Measurements from ENCODE around the gene REM1. TPM values are rescaled to one million over a fixed set of nuclear protein-coding genes. Genes with fewer than 3 reads are reported as not detected.
"Not testable (repeated sequence)": the region's sequence is repeated elsewhere in the genome, so short reads cannot be mapped to it uniquely, and the experiment has no call there.

The REM1 gene
- not detected in 2 replicates for total RNA-seq (2014; rRNA removed; shearing (Covaris generic))
- polyA plus RNA-seq (2015; cell fraction: cytosol; rRNA removed): not detected in 2 replicates
- not detected in 2 replicates for polyA plus RNA-seq (2015; cell fraction: nucleus; rRNA removed)

GRCh38 chr20:31474758-31475427, at the start of gene REM1, which contains the start of gene DEFB124:
TSS of gene REM1 (plus strand) at chr20:31475288. CDS start at chr20:31476446, 1,158 bp downstream.
TSS of gene DEFB124 (minus strand) at chr20:31475127. CDS start at chr20:31473013, 2,114 bp downstream.
- DNase-seq (ENCODE audit: low read depth): no peak

GRCh38 chr20:31425797-31426196, 49.3 kb upstream of the REM1 start:
- DNase-seq (ENCODE audit: low read depth): no peak

- not testable (repeated sequence) for DNase-seq (ENCODE audit: low read depth)
Measured at GRCh38 chr20:31426891-31427551, 48.1 kb upstream of the REM1 start.

- DNase-seq (ENCODE audit: low read depth): not testable (repeated sequence)
Measured at GRCh38 chr20:31427576-31427975, 47.5 kb upstream of the REM1 start.

- no peak for DNase-seq (ENCODE audit: low read depth)
Measured at GRCh38 chr20:31430568-31431115, 44.4 kb upstream of the REM1 start.

GRCh38 chr20:31440012-31440659, 35.0 kb upstream of the REM1 start, which contains the start of gene DEFB123:
TSS of gene DEFB123 (plus strand) at chr20:31440632. CDS start at chr20:31440699, 67 bp downstream.
- peak; percentile 6 for DNase-seq (ENCODE audit: low read depth)

GRCh38 chr20:31446084-31446819, 28.8 kb upstream of the REM1 start:
- no peak for DNase-seq (ENCODE audit: low read depth)

GRCh38 chr20:31449511-31450414, 25.3 kb upstream of the REM1 start:
- no peak for DNase-seq (ENCODE audit: low read depth)

- no peak for DNase-seq (ENCODE audit: low read depth)
Measured at GRCh38 chr20:31452575-31452974, 22.5 kb upstream of the REM1 start.

GRCh38 chr20:31454361-31454760, 20.7 kb upstream of the REM1 start:
- no peak for DNase-seq (ENCODE audit: low read depth)

- DNase-seq (ENCODE audit: low read depth): not testable (repeated sequence)
Measured at GRCh38 chr20:31470946-31471345, 4.1 kb upstream of the REM1 start.

- DNase-seq (ENCODE audit: low read depth): no peak
Measured at GRCh38 chr20:31472395-31473330, 2.4 kb upstream of the REM1 start.

- no peak for DNase-seq (ENCODE audit: low read depth)
Measured at GRCh38 chr20:31473331-31474096, 1.6 kb upstream of the REM1 start.

- DNase-seq (ENCODE audit: low read depth): no peak
Measured at GRCh38 chr20:31474097-31474436, 1.0 kb upstream of the REM1 start.

- DNase-seq (ENCODE audit: low read depth): no peak
Measured at GRCh38 chr20:31475472-31476293, 595 bp downstream of the REM1 start.

- DNase-seq (ENCODE audit: low read depth): no peak
Measured at GRCh38 chr20:31476294-31476585, 1.2 kb downstream of the REM1 start.

- peak; percentile 23 for DNase-seq (ENCODE audit: low read depth)
Measured at GRCh38 chr20:31476643-31477215, 1.6 kb downstream of the REM1 start.
